Measurements from ENCODE around the gene CNIH3.

GRCh38 chr1:224786533-224787250 is 170.6 kb downstream of the CNIH3 start:
- TF ChIP-seq ZNF565 (CRISPR knock-in tag; conservative IDR thresholded peaks at IDR 0.05; ENCODE audit: low read depth): no peak
- no peak for TF ChIP-seq ZFP3 (CRISPR knock-in tag; IDR thresholded peaks at IDR 0.05)
- no peak for TF ChIP-seq ZFP30 (CRISPR knock-in tag; IDR thresholded peaks at IDR 0.05)
- TF ChIP-seq, protein P1, sequence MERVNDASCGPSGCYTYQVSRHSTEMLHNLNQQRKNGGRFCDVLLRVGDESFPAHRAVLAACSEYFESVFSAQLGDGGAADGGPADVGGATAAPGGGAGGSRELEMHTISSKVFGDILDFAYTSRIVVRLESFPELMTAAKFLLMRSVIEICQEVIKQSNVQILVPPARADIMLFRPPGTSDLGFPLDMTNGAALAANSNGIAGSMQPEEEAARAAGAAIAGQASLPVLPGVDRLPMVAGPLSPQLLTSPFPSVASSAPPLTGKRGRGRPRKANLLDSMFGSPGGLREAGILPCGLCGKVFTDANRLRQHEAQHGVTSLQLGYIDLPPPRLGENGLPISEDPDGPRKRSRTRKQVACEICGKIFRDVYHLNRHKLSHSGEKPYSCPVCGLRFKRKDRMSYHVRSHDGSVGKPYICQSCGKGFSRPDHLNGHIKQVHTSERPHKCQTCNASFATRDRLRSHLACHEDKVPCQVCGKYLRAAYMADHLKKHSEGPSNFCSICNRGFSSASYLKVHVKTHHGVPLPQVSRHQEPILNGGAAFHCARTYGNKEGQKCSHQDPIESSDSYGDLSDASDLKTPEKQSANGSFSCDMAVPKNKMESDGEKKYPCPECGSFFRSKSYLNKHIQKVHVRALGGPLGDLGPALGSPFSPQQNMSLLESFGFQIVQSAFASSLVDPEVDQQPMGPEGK (CRISPR knock-in tag; IDR thresholded peaks at IDR 0.05; ENCODE audit: borderline replicate concordance): no peak
- TF ChIP-seq RARB (CRISPR knock-in tag; IDR thresholded peaks at IDR 0.05): no peak
- TF ChIP-seq TSHZ2 (CRISPR knock-in tag; IDR thresholded peaks at IDR 0.05): no peak
- no peak for TF ChIP-seq TOX (CRISPR knock-in tag; IDR thresholded peaks at IDR 0.05; ENCODE audit: borderline replicate concordance)
- TF ChIP-seq CSDC2 (CRISPR knock-in tag; IDR thresholded peaks at IDR 0.05): no peak
- TF ChIP-seq ZC3H10 (CRISPR knock-in tag; IDR thresholded peaks at IDR 0.05): no peak
- TF ChIP-seq CREB5 (CRISPR knock-in tag; IDR thresholded peaks at IDR 0.05; ENCODE audit: low read depth): no peak
- no peak for TF ChIP-seq PPARA (CRISPR knock-in tag; IDR thresholded peaks at IDR 0.05; ENCODE audit: borderline replicate concordance)
- no peak for TF ChIP-seq POU6F1 (CRISPR knock-in tag; IDR thresholded peaks at IDR 0.05; ENCODE audit: borderline replicate concordance, low read depth)

Measured in SK-N-SH treated with all-trans-retinoic acid at 6 μM for 48 hours (cell line).